ENCODE measurements around the gene FRMD4A. TPM values are rescaled to one million over a fixed set of nuclear protein-coding genes. Genes with fewer than 3 reads are reported as not detected.

FRMD4A gene
- total RNA-seq, 2 donors from 2014 or later, result 55.9 to 81.0 TPM

- H3K27me3 ChIP-seq (replicated peaks; ENCODE audit: insufficient read depth), result no peaks in the 10 kb centered on the region
- no peak for TF ChIP-seq CTCF (IDR thresholded peaks at IDR 0.05)
- peaks cover 3% of the 10 kb centered on the region for H3K36me3 ChIP-seq
- peaks cover 4 to 18% of the 10 kb centered on the region in 2 donors for H3K4me1 ChIP-seq (ENCODE audit: control insufficient read depth in 1 of 2, low read depth in 2 of 2)
- peak overlapping the region in 1 of 2 donors; percentile 53 for H3K27ac ChIP-seq
- no peak for ATAC-seq (ENCODE audit: insufficient number of reproducible peaks, low FRiP score, low read depth)
- no peak for DNase-seq (ENCODE audit: low spot score)
- no peak overlapping the region for H3K4me3 ChIP-seq
- H3K9me3 ChIP-seq, result no peaks in the 10 kb centered on the region
These were observed 698.3 kb downstream of the FRMD4A start for GRCh38 chr10:13632440-13632839.

DNA sequence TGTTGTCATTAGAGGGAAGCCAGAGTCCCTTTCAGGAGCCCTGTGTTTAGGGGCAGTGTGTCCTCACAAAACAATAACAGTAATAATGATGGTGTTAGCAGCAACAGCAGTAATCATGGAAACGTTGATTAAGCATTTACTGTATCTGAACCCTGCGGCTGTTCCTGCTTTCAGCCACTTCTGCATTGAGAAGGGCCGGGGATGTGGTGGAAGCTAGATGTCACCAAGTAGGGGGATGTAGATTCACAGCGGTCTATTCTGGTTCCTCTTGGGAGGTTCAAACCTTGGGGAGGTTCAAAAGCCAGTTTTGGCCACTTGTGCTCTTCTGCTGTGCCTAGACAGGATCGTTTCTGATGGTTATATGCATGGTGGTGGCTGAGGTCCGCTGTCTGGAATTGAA lies 699.1 kb downstream of the FRMD4A start:
- ATAC-seq (ENCODE audit: insufficient number of reproducible peaks, low FRiP score, low read depth), result no peak
- Histone ChIP-seq H3K9me3 (no peaks in the 10 kb centered on the region), H3K4me1 (ENCODE audit: control insufficient read depth in 1 of 2, low read depth in 2 of 2) (peaks cover 4 to 18% of the 10 kb centered on the region in 2 donors)

DNA sequence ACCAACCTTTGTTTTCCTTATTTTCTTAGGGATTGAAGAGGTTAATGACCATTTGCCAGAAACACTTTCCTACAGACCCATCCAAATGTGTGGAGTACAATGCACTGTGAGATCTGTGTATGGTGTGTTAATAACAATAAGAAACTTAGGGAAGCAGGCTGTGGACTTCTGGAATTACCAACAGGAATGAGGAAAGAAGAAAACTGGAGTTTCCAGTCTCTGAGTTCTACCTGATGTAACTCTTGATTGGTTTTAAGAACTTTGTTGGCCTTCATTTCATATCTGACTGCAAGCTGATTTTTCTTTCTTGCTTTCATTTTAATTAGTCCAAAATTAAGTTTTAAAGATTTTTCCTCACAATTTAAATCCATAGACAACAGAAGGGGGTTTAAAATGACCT lies 700.5 kb downstream of the FRMD4A start:
- Histone ChIP-seq H3K4me1 (ENCODE audit: control insufficient read depth in 1 of 2, low read depth in 2 of 2) (peaks cover 4 to 18% of the 10 kb centered on the region in 2 donors), H3K27me3 (replicated peaks; ENCODE audit: insufficient read depth) (no peaks in the 10 kb centered on the region), H3K9me3 (no peaks in the 10 kb centered on the region), H3K27ac (no peak overlapping the region), H3K36me3 (peaks cover 3% of the 10 kb centered on the region), H3K4me3 (no peak overlapping the region)
- ATAC-seq (ENCODE audit: insufficient number of reproducible peaks, low FRiP score, low read depth) (no peak), DNase-seq (ENCODE audit: low spot score) (no peak)
- TF ChIP-seq CTCF (IDR thresholded peaks at IDR 0.05), result no peak

More for the DNA sequence above, 699.1 kb downstream of the FRMD4A start:
- no peak for TF ChIP-seq CTCF (IDR thresholded peaks at IDR 0.05)
- Histone ChIP-seq H3K27me3 (replicated peaks; ENCODE audit: insufficient read depth) (no peaks in the 10 kb centered on the region), H3K4me3 (no peak overlapping the region), H3K27ac (no peak overlapping the region), H3K36me3 (peaks cover 3% of the 10 kb centered on the region)
- no peak for DNase-seq (ENCODE audit: low spot score)

- Histone ChIP-seq H3K36me3 (peaks cover 3% of the 10 kb centered on the region), H3K27ac (no peak overlapping the region), H3K4me3 (no peak overlapping the region), H3K4me1 (ENCODE audit: control insufficient read depth in 1 of 2, low read depth in 2 of 2) (peaks cover 4 to 13% of the 10 kb centered on the region in 2 donors), H3K27me3 (replicated peaks; ENCODE audit: insufficient read depth) (no peaks in the 10 kb centered on the region), H3K9me3 (no peaks in the 10 kb centered on the region)
- ATAC-seq (ENCODE audit: insufficient number of reproducible peaks, low FRiP score, low read depth) (no peak), DNase-seq (ENCODE audit: low spot score) (no peak)
- no peak for TF ChIP-seq CTCF (IDR thresholded peaks at IDR 0.05)
These were observed 701.6 kb downstream of the FRMD4A start for GRCh38 chr10:13629116-13629515.

- Histone ChIP-seq H3K27ac (no peak overlapping the region), H3K27me3 (replicated peaks; ENCODE audit: insufficient read depth) (no peaks in the 10 kb centered on the region), H3K4me1 (ENCODE audit: control insufficient read depth in 1 of 2, low read depth in 2 of 2) (peaks cover 4 to 9% of the 10 kb centered on the region in 2 donors), H3K4me3 (no peak overlapping the region), H3K9me3 (no peaks in the 10 kb centered on the region), H3K36me3 (peaks cover 3% of the 10 kb centered on the region)
- no peak for TF ChIP-seq CTCF (IDR thresholded peaks at IDR 0.05)
- ATAC-seq (ENCODE audit: insufficient number of reproducible peaks, low FRiP score, low read depth) (no peak), DNase-seq (ENCODE audit: low spot score) (no peak)
These were observed 702.1 kb downstream of the FRMD4A start for GRCh38 chr10:13628661-13629060.
